ENCODE measurements around the gene PIP4K2A. TPM values are rescaled to one million over a fixed set of nuclear protein-coding genes. Genes with fewer than 3 reads are reported as not detected.

The PIP4K2A gene
- total RNA-seq, 3 donors from 2014 or later (not counting 1 experiment from before 2014, with no cell fraction given), result 311 to 423 (median 405) TPM

DNA sequence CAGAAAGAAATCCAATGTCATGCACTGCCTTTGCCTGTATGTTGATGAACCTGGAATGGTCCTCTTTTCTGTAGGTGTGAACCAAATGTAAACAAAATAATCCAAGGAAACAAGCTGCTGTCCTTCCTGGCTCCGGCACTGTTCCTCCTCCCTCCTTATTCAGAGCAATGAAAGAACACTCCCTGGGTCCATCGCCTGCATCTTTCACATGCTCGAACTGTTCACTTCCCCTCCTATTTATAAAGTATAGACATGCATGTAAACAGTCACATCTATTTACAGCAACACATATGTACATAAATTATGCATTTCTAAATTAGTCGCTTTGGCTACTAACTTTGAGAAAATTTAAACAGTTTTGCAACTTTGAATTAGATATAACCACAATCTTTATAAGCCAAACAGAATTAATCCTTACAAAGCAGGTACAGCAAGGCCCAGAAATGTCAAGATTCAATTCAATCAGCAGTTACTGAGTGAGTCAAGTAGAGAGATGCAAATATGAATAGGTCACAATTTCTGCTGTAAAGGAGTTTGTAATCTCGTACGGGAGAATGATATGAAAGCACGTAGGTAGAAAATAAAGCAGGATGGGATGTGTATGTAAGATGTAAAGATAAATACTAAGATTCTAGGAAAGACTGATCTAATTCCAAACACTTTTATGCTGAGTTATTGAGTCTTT lies 162.6 kb downstream of the PIP4K2A start:
- Histone ChIP-seq H3K9me3 (ENCODE audit: control insufficient read depth, insufficient read depth, low read length) (no peaks in the 10 kb centered on the region), H3K4me3 (ENCODE audit: low read length) (no peak overlapping the region), H3K27me3 (ENCODE audit: control insufficient read depth, insufficient read depth, low read length) (no peaks in the 10 kb centered on the region), H3K4me1 (ENCODE audit: control insufficient read depth, insufficient read depth, low read length) (peaks cover 6% of the 10 kb centered on the region), H3K27ac (ENCODE audit: low read length) (no peak overlapping the region), H3K36me3 (ENCODE audit: control insufficient read depth, insufficient read depth, low read length) (peaks cover 65% of the 10 kb centered on the region)
- intact Hi-C loops (cut with micrococcal nuclease), result no loop called here
- no peak for TF ChIP-seq CTCF (IDR thresholded peaks at IDR 0.05)
- Mint-ChIP-seq H3K27ac (peak overlapping the region; percentile 73 to 87), H3K4me3 (no peak overlapping the region), H3K4me1 (peaks cover 30 to 42% of the 10 kb centered on the region in 2 donors), H3K27me3 (ENCODE audit: low read depth in 2 of 2) (no peaks in the 10 kb centered on the region), H3K9me3 (no peaks in the 10 kb centered on the region), H3K36me3 (peaks cover 6% of the 10 kb centered on the region)
- DNase-seq (no peak), ATAC-seq (no peak)
- 94% methylated on average over 7 of the region's 7 CpGs for WGBS (ENCODE audit: insufficient coverage)

DNA sequence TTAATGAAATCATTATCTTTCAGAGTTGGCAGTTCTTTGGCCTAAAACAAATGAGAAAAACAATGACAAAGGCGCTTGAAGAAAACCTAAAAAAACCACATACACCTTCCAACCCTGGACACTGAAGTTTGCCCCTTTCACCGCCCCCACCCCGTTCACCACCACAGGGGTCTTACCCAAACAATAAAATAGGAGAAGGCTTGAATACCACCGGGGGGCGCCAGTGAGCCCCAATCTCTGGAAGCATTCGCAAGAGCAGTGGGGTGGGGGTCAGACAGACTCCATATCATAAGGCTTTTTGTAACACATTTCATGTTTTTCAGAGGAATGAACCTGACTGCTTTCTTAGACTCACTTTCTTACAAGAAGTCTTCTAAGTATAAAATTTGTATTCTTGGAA lies 163.6 kb downstream of the PIP4K2A start:
- Mint-ChIP-seq H3K27me3 (ENCODE audit: low read depth in 2 of 2) (no peaks in the 10 kb centered on the region), H3K4me3 (no peak overlapping the region), H3K36me3 (peaks cover 8% of the 10 kb centered on the region), H3K4me1 (peaks cover 32 to 43% of the 10 kb centered on the region in 2 donors), H3K9me3 (no peaks in the 10 kb centered on the region), H3K27ac (peak overlapping the region; percentile 73 to 87)
- Histone ChIP-seq H3K4me3 (ENCODE audit: low read length) (no peak overlapping the region), H3K4me1 (ENCODE audit: control insufficient read depth, insufficient read depth, low read length) (peaks cover 6% of the 10 kb centered on the region), H3K36me3 (ENCODE audit: control insufficient read depth, insufficient read depth, low read length) (peaks cover 74% of the 10 kb centered on the region), H3K27me3 (ENCODE audit: control insufficient read depth, insufficient read depth, low read length) (no peaks in the 10 kb centered on the region), H3K9me3 (ENCODE audit: control insufficient read depth, insufficient read depth, low read length) (no peaks in the 10 kb centered on the region), H3K27ac (ENCODE audit: low read length) (no peak overlapping the region)
- DNase-seq (peak; percentile 68 to 81), ATAC-seq (peak in 2 of 3 donors; percentile 77 to 78)
- intact Hi-C loops (cut with micrococcal nuclease), result loop anchor here (1.0 kb wide), 2 partner anchors 439 to 557 kb away; no protein-coding TSS in a partner anchor
- TF ChIP-seq CTCF (IDR thresholded peaks at IDR 0.05), result peak; percentile 75
- 64% methylated on average over 5 of the region's 6 CpGs for WGBS (ENCODE audit: insufficient coverage)

GRCh38 chr10:22548344-22548743 lies 166.0 kb downstream of the PIP4K2A start:
- H3K4me1 Mint-ChIP-seq, result peaks cover 40 to 53% of the 10 kb centered on the region in 2 donors
- WGBS (ENCODE audit: insufficient coverage), result 100% methylated on average over 1 of the region's 1 CpG
- H3K27ac Mint-ChIP-seq, result peak overlapping the region; percentile 22

More at GRCh38 chr10:22548344-22548743, 166.0 kb downstream of the PIP4K2A start:
- Histone ChIP-seq H3K9me3 (ENCODE audit: control insufficient read depth, insufficient read depth, low read length) (no peaks in the 10 kb centered on the region), H3K4me3 (ENCODE audit: low read length) (no peak overlapping the region), H3K27ac (ENCODE audit: low read length) (no peak overlapping the region), H3K27me3 (ENCODE audit: control insufficient read depth, insufficient read depth, low read length) (no peaks in the 10 kb centered on the region), H3K36me3 (ENCODE audit: control insufficient read depth, insufficient read depth, low read length) (peaks cover 82% of the 10 kb centered on the region), H3K4me1 (ENCODE audit: control insufficient read depth, insufficient read depth, low read length) (peaks cover 20% of the 10 kb centered on the region)
- ATAC-seq (no peak), DNase-seq (no peak)
- intact Hi-C loops (cut with micrococcal nuclease), result no loop called here
- no peak for TF ChIP-seq CTCF (IDR thresholded peaks at IDR 0.05)
- Mint-ChIP-seq H3K27me3 (ENCODE audit: low read depth in 2 of 2) (no peaks in the 10 kb centered on the region), H3K4me3 (no peak overlapping the region), H3K36me3 (peaks cover 8% of the 10 kb centered on the region), H3K9me3 (no peaks in the 10 kb centered on the region)

Data from natural killer cell (primary cell).